Lower leg skin (tissue), 4 donors: ENCODE results near the gene PTRH2. TPM values are rescaled to one million over a fixed set of nuclear protein-coding genes. Genes with fewer than 3 reads are reported as not detected.

Source experiments
- DNase-seq, 2 donors: peaks; one replicate each; pipeline ENCODE4 v3.0.0-alpha.2; 2019; ENCODE audit warnings: low spot score in 2 of 2
- H3K4me3 ChIP-seq: fragments of 200-600 bp; sonication (generic); 2 replicates; pipeline ENCODE4 v1.5.1; 2017; ENCODE audit warnings: mild to moderate bottlenecking, low read depth; ENCODE audit not compliant: poor library complexity, severe bottlenecking
- POLR2A ChIP-seq, 2 donors: fragments of 450-650 bp; IDR thresholded peaks; one replicate each; pipeline ENCODE4 v1.6.1; 2016 to 2017; ENCODE audit warnings: antibody characterized with exemption in 2 of 2, mild to moderate bottlenecking in 1 of 2, moderate library complexity in 1 of 2
- WGBS, 2 donors: methylation state at CpG; one replicate each; pipeline ENCODE4 v1.1.5; 2018; 5-methylcytosine and 5-hydroxymethylcytosine counted together
- intact Hi-C: fragments of 100-400 bp; cut with DNase I; formaldehyde crosslinking; loops from one replicate; pipeline ENCODE4 v1.15.0; 2023; ENCODE audit warnings: low total_unique reads
- total RNA-seq, 4 donors: library from RNA; depleted of rRNA; stranded (reverse); fragments of >200 nt; gene quantifications; one replicate each; pipeline ENCODE4 v1.1.0, GENCODE V29; 2016
- TF ChIP-seq, protein P1 (sequence below), 3 donors: fragments of 450-650 bp; IDR thresholded peaks; one replicate each; pipeline ENCODE4 v1.5.1; 2016; ENCODE audit warnings: antibody characterized with exemption in 3 of 3, mild to moderate bottlenecking in 3 of 3, moderate library complexity in 2 of 3

PTRH2 gene
- total RNA-seq, 4 donors from 2014 or later = 15.4 to 29.2 (median 18.7) TPM

DNA sequence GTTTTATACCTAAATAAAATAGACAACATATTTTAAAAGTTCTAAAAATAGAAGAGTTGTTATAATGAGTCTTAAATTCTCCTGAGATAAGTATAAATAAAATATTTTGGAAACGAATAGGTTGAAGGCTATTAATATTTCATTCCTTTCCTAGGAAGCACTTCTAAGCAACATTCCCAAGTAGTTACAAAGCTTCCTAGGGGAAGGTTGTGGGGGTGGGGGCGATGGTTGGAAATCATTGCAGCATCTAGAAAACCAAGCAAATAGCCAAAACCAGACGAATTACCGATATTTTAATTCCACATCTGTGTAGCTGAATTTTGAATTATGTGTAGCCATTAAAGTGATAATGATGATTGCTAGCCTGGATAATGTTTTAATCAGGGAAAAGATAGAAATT, 26.9 kb downstream of the PTRH2 start:
- no peak overlapping the region for H3K4me3 ChIP-seq
- TF ChIP-seq POLR2A (IDR thresholded peaks at IDR 0.05) = no peak
- TF ChIP-seq, protein P1, sequence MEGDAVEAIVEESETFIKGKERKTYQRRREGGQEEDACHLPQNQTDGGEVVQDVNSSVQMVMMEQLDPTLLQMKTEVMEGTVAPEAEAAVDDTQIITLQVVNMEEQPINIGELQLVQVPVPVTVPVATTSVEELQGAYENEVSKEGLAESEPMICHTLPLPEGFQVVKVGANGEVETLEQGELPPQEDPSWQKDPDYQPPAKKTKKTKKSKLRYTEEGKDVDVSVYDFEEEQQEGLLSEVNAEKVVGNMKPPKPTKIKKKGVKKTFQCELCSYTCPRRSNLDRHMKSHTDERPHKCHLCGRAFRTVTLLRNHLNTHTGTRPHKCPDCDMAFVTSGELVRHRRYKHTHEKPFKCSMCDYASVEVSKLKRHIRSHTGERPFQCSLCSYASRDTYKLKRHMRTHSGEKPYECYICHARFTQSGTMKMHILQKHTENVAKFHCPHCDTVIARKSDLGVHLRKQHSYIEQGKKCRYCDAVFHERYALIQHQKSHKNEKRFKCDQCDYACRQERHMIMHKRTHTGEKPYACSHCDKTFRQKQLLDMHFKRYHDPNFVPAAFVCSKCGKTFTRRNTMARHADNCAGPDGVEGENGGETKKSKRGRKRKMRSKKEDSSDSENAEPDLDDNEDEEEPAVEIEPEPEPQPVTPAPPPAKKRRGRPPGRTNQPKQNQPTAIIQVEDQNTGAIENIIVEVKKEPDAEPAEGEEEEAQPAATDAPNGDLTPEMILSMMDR (IDR thresholded peaks at IDR 0.05) = no peak
- WGBS, 2 donors = 82% methylated on average over 4 of the region's 4 CpGs
- no peak for DNase-seq
- intact Hi-C loops = no loop called here

- no peak overlapping the region for H3K4me3 ChIP-seq
- intact Hi-C loops = no loop called here
- WGBS, 2 donors = 42 to 98% methylated on average over 2 of the region's 2 CpGs
- DNase-seq = no peak
- TF ChIP-seq POLR2A (IDR thresholded peaks at IDR 0.05) = no peak
- TF ChIP-seq, protein P1 (IDR thresholded peaks at IDR 0.05) = no peak
Measured at GRCh38 chr17:59678918-59679317, 28.3 kb downstream of the PTRH2 start.

GRCh38 chr17:59676716-59677115, 30.5 kb downstream of the PTRH2 start:
- DNase-seq = no peak
- intact Hi-C loops = no loop called here
- H3K4me3 ChIP-seq = no peak overlapping the region
- WGBS, 2 donors = 73 to 75% methylated on average over 7 of the region's 7 CpGs
- TF ChIP-seq, protein P1 (IDR thresholded peaks at IDR 0.05) = no peak
- no peak for TF ChIP-seq POLR2A (IDR thresholded peaks at IDR 0.05)

GRCh38 chr17:59675231-59675630, 32.0 kb downstream of the PTRH2 start:
- H3K4me3 ChIP-seq = no peak overlapping the region
- DNase-seq = no peak
- 53 to 69% methylated on average over 1 of the region's 1 CpG for WGBS, 2 donors
- intact Hi-C loops = no loop called here
- TF ChIP-seq POLR2A (IDR thresholded peaks at IDR 0.05) = no peak
- TF ChIP-seq, protein P1 (IDR thresholded peaks at IDR 0.05) = no peak

- intact Hi-C loops = no loop called here
- 96 to 100% methylated on average over 1 of the region's 1 CpG for WGBS, 2 donors
- TF ChIP-seq, protein P1 (IDR thresholded peaks at IDR 0.05) = no peak
- no peak for TF ChIP-seq POLR2A (IDR thresholded peaks at IDR 0.05)
- DNase-seq = no peak
- no peak overlapping the region for H3K4me3 ChIP-seq
Measured at GRCh38 chr17:59671386-59671785, 35.8 kb downstream of the PTRH2 start.

DNA sequence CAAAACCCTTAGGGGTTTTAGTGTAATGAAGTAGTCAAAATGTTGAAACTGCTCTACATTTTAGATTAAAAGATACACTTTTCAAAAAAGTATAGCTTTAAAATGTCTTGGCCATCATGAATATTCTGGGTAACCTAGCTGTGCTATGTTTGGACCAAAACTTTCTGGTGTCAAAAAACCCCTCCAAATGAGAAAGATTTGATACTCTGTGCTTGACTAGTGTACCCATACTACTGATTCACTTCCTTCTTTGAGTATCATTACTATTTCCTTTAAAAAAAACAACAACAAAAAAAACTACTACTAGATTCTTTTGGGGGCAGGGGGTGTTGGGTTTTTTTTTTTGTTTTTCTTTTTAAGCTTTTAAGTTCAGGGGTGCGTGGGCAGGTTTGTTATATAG, 37.3 kb downstream of the PTRH2 start:
- 95 to 100% methylated on average over 1 of the region's 1 CpG for WGBS, 2 donors

More for the DNA sequence above, 37.3 kb downstream of the PTRH2 start:
- intact Hi-C loops = no loop called here
- no peak overlapping the region for H3K4me3 ChIP-seq
- TF ChIP-seq POLR2A (IDR thresholded peaks at IDR 0.05) = no peak
- TF ChIP-seq, protein P1 (IDR thresholded peaks at IDR 0.05) = no peak
- no peak for DNase-seq
